Activated CD4-positive, alpha-beta T cell treated with anti-CD3 and anti-CD28 coated beads, Interleukin-2, amount 50 U/mL, for 24 hours (primary cell): ENCODE measurements around the gene COG3.

ENCODE experiments used
- DNase-seq, 2 donors: peaks; one replicate each; pipeline ENCODE4 v3.0.0-alpha.2; 2020; ENCODE audit warnings: low read depth in 1 of 2, low spot score in 1 of 2

The COG3 gene

GRCh38 chr13:45500492-45501174 is 35.9 kb downstream of the COG3 start:
- DNase-seq: no peak

DNA sequence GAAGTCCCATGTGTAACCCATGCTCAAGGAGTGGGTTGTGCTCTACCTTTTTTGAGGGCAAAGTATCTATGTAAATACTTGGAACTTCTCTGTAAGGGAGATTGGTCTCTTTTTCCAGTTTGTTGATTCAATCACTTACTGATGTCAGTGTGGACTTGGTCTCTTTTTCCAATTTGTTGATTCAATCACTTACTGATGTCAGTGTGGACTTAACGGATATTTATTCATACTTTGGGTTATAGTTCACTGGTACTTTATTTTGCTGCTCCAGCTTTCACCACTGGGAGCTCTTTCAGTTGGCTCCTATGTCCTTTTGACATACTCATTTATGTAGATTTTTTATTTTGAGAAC is 36.4 kb downstream of the COG3 start:
- no peak for DNase-seq

DNA sequence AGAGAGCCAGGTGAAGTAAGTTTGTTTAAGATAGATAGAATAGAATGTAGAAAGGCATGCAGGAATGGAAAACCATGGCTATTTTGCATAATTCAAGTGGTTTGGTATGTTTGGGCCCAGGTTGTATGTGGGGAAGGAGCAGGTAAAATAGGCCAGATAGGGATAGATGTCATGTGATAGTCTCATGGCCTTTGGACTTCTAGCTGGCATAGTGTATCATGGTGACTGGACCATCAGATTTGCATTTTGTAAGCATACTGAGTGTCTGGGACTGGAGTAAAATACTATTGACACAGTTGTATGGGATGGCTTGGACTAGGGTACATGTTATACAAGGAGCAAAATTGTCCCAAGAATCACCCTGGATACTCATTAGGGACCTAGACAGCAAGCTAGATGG is 38.9 kb downstream of the COG3 start:
- DNase-seq: no peak

DNA sequence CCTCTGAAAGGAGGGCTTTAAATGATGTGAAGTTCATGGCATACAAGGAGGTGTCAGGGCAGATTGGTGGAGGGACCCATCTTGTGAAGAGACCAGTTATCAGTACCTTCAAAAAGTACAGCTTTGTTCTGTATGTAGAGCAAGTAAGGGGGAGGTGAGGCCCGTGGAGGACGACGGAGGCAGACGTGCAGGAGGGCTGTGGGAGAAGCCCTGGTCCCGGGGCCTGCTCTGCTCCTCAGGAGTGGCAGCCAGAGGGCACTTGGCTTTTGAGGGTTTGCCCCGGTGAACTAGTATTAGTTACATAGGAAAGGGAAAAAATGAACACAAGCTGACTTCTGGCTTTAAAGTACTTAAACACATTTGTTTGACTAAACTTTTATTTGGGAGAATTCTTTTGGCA is 42.1 kb downstream of the COG3 start:
- DNase-seq: no peak

DNA sequence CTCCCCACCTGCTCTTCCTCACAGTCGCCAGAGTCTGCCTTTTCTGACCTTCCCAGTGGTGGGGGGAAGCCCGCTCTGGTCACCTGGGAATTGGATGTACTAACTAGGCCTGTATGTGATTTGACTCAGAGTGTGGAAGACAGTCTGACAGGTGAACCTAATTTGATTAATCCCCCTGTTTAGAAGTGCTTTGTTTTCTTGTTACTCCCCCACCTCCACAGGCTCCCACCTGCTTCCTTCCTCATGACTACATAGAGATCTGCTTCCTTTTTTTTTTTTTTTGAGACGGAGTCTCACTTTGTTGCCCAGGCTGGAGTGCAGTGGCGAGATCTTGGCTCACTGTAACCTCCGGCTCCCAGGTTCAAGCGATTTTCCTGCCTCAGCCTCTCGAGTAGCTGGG is 44.0 kb downstream of the COG3 start:
- DNase-seq: no peak

DNA sequence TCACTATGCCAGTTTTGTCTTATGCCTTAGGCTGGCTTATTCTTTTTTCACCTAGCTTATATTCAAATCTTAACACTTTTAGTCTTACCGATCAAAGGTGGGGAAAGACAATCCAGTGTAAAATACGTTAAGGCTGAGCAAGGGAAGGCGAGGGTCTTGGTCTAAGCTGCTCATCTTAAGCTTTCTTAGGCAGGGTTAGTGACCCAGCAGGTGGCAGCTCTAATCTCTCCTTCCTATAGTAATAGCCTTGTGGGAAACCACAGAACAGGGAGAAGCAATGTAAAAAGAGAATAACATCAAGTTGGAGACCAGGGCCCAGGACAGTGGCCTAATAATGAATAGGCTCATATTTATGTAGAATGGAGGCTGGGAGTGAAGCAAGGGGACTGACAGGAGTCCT is 45.9 kb downstream of the COG3 start:
- DNase-seq: no peak

GRCh38 chr13:45511310-45512097 is 46.8 kb downstream of the COG3 start:
- peak in 1 of 2 donors; percentile 41 for DNase-seq

DNA sequence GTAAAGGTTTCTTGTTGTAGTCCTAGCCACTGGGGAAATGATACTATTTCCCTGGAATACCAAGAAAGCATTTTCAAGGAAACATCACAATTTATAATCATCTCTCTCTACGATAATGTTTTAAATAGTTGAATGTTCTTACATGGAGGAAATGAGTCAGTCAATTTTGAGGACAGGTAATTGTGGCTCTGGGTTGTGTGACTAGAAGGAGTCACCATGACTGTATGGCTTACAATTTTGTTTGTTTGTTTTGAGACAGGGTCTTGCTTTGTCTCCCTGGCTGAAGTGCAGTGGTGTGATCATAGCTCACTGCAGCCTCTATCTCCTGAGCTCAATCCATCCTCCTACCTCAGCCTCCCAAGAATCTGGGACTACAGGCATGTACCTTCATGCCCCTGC is 47.4 kb downstream of the COG3 start:
- no peak for DNase-seq

DNA sequence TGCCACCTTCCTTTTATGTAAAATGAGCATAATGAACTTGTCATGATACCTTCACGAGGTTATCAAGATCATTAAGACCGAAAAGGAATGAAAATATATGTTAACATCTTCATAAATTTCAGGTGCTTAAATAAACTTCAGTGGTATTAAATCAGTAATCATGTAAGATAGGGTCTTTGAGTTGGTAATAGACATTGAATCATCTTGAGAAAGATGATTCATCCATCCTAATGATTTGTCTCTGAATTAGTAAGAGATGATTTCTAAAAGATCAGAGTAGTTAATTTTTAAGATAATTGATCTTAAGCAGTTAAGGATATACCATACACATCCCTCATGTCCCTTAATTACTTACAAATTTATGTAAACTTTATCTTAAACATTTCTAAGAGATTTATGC is 52.0 kb downstream of the COG3 start:
- DNase-seq: no peak

- no peak for DNase-seq
Measured at GRCh38 chr13:45518525-45519245, 53.9 kb downstream of the COG3 start.

GRCh38 chr13:45519493-45519892 is 54.8 kb downstream of the COG3 start:
- DNase-seq: no peak

DNA sequence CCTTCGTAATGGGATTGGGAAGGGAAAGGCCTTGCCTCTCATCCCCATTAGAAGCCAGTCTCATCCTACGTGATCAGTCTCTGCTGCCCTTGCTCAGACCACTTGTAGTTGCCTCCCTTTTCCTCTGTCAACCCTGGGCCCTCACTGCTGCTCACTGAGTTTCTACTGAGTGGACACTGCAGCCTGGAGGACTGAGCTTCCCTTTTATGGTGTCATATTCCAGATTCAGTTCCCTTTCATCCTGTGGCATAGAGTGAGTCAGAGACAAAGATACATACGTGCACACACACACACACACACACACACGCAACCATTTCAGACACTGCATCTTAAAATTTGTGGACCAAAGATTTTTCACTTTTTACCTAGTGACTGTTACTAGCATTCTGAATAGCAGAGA is 56.6 kb downstream of the COG3 start:
- no peak for DNase-seq

GRCh38 chr13:45522571-45522970 is 57.8 kb downstream of the COG3 start:
- no peak for DNase-seq

GRCh38 chr13:45527699-45528462 is 63.1 kb downstream of the COG3 start:
- DNase-seq: no peak

DNA sequence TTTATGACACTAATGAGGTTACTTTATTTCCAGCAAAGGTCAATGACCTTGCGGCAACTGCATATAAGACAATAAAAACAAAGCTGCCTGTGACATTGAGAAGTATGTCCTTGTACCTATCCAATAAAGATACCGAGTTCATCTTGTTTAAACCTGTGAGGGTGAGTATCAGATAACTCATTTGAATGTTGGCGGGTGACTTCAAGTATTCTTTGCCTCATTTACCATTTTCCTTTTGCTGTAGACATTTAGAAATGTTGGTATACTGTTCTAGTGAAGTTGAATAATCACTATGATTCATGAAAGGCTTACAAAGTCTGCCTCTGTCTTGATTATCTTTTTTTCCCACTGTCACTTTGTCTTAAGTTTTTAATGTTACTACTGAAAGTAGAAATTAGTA is 65.0 kb downstream of the COG3 start:
- no peak for DNase-seq

DNA sequence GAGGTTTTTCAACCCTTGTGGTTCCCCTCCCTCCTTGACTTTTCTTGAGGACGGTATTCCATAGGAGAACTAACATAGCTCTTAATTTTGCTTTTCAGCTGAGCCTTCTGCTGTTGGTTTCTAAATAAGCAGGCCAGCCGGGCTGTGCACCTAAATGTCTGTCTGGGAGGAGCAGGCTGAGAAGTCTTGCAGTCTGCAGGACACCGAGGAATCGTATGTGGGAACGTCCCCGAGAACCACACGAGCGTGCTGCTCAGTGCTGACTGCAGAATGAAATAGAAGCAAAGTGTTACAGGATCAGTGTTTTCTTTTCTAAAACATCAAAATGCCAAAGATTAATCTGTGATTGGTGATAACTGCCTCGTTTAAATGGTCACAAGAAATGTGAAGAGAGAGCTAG is 69.9 kb downstream of the COG3 start:
- DNase-seq: no peak

DNA sequence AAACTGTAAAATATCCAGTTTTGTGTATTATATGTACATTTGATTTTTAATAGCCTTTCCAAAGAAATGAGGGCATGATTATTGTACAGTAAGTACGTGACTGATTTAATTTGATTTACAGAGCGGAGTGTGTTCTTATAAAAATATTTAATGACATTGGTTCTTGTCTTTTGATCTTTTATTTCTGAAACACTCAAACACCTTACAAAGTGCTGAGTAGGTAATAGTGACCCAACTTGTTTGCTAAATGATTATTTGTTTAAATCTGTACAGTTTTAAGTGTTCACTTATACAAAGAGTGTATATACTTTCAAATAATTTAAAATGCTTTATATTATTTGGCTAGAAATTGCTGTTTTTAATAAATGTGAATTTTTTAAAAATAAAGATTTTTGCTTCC is 71.5 kb downstream of the COG3 start:
- no peak for DNase-seq

DNA sequence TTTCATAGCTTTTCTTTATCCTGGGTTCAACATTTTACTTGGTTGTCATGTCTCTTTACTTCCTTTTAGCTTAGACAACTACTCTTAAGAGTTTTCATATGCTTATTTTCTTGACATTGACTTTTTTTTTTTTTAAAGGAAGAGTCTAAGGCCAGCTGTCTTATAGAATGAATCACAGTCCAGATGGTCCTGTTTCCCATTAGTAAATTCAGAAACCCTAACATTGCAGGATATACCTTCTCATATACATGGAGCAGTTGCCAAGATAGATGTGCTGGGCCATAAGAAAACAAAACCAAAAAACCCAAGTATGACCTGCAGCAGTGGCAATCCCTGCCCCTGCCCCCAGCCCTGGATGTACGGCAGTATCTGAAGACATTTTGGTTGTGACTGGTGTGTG is 72.8 kb downstream of the COG3 start:
- DNase-seq: no peak

DNA sequence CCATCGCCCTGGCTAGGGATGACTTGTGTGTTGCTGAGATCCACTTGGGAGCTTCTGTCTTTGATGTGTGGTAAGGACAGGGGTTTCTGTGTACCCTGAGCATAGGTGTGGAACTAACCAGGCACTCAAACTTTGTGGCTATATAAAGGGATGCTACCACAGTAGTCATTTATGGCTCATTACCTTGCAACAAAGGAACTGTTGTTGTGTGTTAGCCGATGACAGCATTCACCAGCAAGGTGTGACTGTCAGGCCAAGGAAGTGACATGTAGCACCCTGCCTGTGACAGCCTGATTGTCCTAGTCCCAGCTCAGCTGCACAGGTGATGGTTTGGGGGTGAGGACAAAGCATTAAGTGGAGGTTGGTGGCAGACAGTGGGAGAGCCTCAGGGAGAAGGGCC is 73.6 kb downstream of the COG3 start:
- no peak for DNase-seq

GRCh38 chr13:45540195-45540594 is 75.5 kb downstream of the COG3 start:
- DNase-seq: no peak

DNA sequence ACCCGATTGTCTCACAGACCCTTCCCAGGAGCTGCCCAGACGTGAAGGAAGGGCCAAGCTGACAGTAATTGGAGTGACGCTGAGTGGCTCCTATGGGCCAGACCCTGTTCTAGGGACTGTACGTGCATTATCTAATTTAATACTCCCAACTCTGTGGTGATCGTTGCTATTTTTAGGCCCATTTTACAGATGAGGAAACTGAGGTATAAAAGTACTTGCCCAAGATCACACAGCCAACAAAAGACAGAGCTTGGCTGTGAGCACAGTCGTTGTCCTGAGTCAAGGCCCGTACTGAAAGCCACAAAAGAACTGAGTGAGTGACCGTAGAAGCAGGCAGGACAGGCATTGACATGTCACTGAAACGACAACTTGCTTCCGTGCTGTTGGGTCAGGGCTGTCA is 76.1 kb downstream of the COG3 start:
- no peak for DNase-seq

DNA sequence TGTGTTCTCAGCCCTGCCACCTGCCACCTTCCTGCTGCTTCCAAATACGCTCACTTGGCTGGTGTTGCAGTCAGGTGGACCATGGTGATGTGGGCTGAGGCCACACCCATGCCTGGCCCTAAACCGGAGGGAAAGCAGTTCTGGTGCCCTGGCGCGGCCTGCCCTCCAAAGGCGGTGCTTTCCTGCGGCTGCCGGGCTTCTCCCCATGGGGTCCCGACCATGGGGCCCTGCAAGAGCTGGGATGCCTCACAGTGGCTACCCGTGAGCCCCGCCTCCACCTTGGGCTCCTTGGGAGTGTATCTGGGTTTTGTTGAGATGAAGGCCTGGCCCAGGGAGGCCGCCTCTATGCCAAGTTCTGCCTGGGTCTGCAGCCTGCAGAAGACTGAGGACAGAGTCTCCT is 77.1 kb downstream of the COG3 start:
- DNase-seq: no peak
